ENCODE results near the gene ZBED1.
"Not testable (repeated sequence)": the region's sequence is repeated elsewhere in the genome, so short reads cannot be mapped to it uniquely, and the experiment has no call there.

DNA sequence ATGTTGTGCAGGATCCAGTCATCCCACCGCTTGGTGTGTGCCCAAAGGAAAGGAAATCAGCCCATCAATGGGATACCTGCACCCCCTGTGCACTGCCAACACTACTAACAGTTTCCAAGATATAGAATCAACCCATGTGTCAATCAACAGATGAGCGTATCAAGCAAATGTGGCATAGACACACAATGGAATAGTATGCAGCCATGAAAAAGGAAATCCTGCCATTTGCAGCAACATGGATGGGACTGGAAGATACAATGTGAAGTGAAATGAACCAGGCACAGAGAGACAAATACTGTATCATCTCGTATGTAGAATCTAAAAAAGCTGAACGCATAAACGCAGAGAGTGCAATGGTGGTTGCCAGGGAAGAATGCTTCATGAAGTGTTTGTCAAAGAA lies 20.8 kb downstream of the ZBED1 start:
- TF ChIP-seq POLR2A (IDR thresholded peaks at IDR 0.05; ENCODE audit: low read length); GATA1 (IDR thresholded peaks at IDR 0.05; ENCODE audit: low read depth, low read length): not testable (repeated sequence)

Measured in erythroblast (primary cell).